Measurements from ENCODE around the gene CXCR3.
A peak's percentile ranks its signal among the peaks of the same experiment; 100 is the strongest.
"Not testable (repeated sequence)": the region's sequence is repeated elsewhere in the genome, so short reads cannot be mapped to it uniquely, and the experiment has no call there.

The CXCR3 gene

DNA sequence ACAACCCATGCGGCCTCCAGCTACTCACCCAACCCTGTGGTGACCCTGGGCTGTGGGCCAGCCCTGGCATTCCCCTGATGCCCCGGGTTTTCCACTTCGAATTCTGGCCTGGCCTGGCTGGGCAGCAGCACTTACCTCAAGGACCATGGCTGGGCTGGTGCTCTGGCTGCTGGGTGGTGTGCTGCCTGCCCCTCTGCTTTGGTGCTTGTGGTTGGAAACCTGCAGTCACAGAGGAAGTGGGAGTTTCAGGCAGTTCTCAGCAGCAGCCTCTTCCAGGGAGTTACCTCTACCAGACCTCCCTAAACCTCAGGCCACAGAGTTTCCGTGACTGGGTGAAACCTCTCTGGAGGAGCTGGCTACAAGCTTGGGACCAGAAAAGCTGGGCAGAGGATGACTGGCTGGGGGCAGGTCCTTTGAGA lies at the start of gene CXCR3:
TSS of gene CXCR3 (minus strand) at position 209 of the 419 bp plus-strand sequence. CDS start at position 147, 62 bp downstream.
- DNase-seq (ENCODE audit: low read depth, low spot score): no peak

DNA sequence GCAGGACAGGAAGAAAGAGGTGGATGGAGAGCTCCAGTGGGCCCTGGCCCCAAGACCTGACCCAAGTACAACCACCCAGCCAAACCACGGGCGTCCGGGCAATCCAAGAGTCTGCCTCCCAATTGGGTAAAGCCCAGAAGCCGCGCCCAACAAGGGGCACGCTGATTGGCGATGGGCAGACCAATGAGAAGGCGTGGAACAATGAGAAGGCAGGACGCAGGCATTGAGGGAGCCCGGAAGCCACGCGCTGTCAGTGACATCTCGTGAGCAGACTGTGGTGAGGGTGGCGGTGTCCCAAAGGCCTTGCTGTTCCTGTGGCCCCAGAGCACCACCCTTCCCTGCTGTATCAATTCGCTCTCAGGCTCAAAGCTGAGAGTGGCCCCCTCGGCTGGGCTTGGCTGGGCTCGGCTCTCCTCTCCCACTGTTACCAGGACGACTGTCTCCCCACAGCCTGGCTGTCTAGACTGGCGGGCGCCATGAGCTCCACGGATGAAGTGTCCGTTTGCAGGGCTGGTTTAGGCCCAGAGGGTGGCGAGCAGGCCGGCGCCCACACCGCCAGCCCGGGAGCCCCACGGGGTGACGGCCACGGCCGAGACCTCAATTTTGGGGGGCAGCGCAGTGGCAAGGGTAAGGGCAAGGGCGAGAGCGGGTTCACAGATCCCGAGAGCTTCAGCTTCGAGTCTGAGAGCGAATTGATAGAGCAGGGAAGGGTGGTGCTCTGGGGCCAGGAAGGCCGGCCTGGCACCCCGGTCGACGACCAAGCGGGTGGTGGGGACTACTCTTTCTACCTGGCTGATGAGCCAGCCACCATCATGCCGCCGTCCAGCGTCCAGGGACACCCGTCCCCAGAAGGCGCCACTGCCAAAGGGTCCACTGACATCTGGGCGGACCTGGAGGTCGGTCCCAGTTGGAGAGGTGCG lies 49.3 kb upstream of the CXCR3 start, which contains the start of gene LOC101059915:
TSS of gene LOC101059915 (plus strand) at position 219 of the 920 bp plus-strand sequence.
- no peak for DNase-seq (ENCODE audit: low read depth, low spot score)

- DNase-seq (ENCODE audit: low read depth, low spot score): no peak
Measured at GRCh38 chrX:71666240-71667223, 48.2 kb upstream of the CXCR3 start.

DNA sequence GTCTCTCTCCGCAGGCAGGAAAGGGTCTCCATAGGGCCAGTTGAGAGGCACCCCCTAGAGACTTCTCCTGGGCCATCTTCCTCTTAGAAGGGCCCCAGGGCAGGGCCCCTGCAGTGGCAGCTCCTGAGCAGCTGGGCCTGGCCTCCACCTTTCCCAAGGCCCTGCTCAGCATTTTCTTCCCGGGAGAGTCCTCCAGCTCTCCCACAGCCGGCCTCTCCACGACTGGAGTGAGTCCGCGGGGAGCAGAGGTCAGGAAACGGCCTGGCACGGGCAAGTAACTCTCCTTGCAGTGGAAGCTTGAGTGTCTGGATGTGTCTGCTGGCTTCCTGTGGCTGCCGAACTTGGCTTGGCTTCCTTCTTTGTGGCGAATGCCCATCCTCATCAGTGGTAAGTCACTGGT lies 47.4 kb upstream of the CXCR3 start:
- no peak for DNase-seq (ENCODE audit: low read depth, low spot score)

DNA sequence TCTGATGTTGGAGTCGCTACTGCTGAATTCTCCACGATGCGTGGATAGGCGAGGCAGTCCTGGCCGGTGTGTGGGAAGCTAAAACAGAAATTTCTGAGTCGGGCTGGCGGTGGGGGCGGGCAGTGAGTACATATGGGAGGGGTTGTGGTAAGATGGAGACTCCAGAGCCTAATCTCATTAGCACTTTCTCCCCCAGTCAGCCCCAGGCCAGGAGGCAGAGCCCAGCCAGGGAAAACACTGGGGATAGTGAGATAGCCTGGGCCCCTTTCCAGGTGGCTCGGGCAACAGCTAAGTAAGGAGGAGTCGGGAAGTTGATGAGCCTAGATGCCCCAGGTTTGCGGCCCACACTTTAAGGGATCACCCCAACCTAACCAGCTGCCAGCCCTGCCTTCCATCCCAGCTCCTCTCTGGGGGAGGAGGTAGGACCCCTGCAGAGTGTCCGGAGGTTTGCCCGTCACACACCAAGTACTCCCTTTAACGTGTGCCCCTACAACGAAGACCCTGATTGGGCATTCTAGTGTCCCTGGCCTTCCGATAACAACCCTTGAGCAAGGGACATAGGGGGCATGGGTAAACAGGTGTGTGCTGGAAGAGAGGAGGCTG lies 46.7 kb upstream of the CXCR3 start:
- DNase-seq (ENCODE audit: low read depth, low spot score): no peak

DNA sequence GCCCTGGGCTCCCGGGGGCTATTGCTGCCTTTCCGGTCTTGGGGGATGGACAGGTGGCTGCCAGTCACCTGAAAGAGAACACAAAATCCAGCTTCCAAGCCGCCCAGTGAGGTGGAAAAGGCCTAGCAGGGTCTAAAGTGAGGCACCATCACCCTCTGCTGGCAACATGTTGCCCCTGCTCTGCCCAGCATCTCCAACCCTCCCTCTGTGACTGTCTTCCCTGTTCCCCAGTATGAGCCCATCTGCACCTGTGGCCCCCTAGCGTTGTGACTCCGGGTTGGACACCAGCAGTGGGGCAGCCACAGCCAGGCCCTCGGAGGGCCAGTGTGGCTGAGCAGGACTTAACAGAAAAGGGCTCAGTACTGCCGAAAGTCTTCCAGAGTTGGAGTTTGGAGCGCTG lies 45.9 kb upstream of the CXCR3 start:
- DNase-seq (ENCODE audit: low read depth, low spot score): not testable (repeated sequence)

DNA sequence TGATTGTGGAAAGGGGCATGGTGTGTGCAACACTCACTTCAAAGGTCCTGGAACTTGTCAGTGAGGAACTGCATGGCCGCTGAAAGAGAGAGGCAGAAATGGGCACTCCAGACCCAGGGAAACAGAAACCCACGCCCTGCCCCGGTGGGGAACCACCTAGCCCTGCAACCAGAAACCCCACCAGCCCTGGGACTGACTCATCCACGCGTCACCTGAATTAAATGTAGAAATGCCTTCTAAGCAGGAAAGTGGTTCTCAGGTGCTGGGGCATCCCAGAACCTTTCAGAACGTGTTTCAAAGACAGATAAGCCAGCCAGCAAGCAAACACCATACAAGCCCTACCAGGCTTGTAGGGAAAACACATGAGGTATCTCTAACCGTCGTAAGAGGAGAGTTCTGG lies 44.9 kb upstream of the CXCR3 start:
- not testable (repeated sequence) for DNase-seq (ENCODE audit: low read depth, low spot score)

DNA sequence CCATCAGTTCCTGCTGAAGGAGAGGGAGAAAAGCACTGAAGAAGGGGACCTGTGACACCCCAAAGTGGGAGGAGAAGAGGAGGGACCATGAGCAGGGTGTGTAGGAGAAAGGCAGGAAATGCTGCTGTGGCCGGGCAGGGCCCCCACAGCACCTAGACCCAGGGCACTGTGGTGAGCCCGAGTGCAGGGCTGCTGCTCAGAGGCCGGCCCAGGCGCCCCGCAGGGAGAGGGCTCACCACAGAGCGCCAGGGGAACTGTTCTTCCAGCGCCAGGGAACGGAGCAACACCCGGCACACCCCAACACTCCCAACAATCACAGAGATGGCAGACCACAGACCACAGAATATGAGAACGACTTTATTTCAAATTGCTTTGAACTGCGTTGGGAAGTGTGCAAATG lies 44.3 kb upstream of the CXCR3 start:
- not testable (repeated sequence) for DNase-seq (ENCODE audit: low read depth, low spot score)

DNA sequence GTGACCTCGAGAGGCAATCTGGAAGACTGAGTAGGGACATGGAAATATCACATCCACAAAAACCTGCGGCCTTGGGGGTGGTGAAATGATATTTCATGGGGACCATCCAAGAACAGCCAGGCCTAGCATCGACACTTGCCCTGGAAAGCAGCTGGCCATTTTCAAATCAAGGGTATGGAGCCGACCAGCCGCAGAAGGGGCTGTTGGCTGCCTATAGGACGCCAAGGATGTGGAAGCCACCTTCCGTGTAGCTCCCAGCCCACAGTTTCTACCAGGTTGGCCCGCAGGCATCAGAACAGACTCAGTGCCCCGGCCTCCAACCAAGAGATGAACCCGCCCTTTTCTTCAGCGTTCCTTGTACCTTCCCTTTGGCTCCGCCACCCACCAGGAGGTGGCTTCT lies 43.6 kb upstream of the CXCR3 start:
- DNase-seq (ENCODE audit: low read depth, low spot score): no peak

DNA sequence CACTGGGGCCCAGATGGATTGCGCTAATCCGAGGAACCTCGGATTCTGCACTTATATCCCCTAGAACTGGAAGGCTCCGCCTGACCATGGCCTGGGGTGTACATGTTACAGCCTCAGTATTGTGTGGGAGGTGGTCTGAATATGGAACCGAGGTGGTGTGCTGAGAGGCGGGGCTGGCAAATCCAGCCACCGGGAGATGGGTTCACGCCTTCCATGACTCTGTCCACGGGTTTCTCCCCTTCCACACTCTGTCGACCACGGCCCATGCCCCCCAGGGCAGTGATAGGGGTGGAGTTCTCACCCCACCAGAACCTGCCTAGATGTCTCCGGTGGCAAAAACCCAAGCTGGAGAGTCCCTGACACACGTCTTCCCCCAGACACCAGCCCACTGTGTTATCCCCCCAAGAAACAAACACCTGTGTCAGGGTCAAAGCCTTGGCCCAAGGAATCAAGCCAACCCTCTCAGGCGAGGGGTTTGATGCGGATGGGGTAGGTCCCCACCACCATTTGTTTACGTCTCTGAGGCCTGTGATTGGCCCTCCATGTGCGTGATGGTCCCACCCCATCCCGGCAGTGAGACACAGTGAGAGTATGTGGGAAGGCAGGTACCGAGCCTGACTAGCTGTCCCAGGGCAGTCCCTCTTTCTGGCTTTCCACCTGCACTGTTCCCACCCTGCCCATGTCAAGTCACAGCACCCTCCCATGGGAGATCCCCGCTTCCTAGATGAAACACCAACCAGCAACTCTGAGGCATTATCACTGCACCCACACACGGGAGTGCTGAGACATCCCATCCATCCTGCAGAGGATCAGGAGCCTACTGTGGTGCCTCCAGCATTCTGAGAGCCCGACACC lies 42.5 kb upstream of the CXCR3 start:
- DNase-seq (ENCODE audit: low read depth, low spot score): no peak

DNA sequence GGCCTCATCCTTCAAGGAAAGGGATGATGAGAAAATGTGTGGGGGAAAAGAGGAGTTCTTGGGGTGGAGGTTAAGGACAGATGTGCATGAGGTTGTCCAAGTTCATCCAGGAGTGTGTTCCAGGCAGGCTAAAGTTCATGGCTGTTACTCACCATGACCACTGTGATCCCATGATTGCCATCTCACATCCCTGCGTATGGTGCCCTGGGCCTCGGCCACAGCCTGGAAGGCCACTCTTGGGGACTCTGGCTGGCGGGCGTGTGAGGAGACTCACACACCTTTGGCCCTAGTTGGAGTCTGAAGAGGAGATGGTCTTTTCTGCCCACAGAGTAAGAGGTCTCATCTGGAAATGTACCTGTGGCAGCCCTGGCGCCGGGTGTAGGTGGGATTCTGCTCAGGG lies 41.6 kb upstream of the CXCR3 start:
- DNase-seq (ENCODE audit: low read depth, low spot score): no peak

DNA sequence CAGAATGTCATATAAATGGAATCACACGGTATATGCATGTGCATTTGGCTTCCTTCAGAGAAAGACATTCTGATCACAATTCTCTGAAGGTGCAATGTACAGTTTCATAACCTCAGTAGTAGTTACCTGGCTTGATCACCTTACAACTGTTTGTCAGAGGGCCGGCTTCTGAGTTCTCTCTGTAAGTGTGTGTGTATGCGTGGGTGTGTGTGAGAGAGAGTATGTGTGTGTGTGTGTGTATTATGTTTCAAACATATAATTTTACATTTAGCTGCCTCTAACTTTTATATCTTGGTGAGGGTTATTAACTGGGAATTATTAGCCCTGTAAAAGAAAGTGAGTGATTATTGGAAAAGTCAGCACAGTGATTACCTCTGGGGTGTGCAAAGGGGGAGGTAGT lies 41.0 kb upstream of the CXCR3 start:
- DNase-seq (ENCODE audit: low read depth, low spot score): no peak

DNA sequence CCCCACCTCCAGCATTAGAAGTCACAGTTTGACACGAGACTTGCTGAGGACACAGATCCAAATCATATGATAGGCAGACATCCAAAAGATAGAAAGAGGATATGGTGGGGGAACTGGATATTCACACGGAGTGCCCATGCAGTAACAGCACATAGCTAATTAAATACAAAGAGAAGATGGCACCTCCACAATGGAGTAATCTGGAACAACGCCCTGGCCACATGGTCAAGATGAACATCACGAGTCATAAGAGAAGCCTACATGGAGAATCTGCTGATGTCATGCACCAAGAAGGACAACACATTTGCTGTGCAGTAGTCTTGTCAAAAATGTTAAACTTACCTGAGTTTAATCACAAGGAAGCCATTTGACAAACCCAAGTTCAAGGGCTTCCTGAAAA lies 39.0 kb upstream of the CXCR3 start:
- DNase-seq (ENCODE audit: low read depth, low spot score): no peak

DNA sequence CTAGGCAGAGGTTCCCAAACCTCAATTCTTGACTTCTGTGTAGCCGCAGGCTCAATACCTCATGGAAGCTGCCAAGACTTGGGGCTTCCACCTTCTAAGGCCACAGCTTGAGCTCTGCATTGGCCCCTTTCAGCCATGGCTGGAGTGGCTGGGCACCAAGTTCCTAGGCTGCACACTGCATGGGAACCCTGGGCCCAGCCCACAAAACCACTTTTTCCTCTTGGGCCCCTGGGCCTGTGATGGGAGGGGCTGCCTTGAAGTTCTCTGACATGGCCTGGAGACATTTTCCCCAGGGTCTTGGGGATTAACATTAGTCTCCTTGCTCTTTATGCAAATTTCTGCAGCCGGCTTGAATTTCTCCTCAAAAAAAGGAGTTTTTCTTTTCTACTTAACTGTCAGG lies 35.0 kb upstream of the CXCR3 start:
- no peak for DNase-seq (ENCODE audit: low read depth, low spot score)

DNA sequence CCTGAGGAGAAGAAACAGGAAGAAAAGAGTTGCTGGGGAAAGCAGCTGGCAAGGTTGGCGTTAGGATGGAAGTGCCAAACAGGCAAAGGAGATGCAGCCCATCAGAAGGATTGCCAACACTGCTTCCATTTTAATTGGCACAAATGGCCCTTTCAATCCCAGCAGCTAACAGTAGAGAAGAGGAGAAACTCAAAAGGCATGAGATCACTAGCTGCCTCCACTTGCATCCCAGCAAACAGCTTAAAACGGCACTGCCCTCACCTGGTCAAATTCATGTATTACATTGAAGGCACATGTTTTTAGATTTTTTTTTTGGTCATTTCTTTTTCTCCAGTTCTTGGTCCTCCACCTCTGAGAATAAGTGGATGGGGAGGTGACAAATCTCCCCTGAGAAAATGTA lies 34.1 kb upstream of the CXCR3 start:
- peak; percentile 15 for DNase-seq (ENCODE audit: low read depth, low spot score)

DNA sequence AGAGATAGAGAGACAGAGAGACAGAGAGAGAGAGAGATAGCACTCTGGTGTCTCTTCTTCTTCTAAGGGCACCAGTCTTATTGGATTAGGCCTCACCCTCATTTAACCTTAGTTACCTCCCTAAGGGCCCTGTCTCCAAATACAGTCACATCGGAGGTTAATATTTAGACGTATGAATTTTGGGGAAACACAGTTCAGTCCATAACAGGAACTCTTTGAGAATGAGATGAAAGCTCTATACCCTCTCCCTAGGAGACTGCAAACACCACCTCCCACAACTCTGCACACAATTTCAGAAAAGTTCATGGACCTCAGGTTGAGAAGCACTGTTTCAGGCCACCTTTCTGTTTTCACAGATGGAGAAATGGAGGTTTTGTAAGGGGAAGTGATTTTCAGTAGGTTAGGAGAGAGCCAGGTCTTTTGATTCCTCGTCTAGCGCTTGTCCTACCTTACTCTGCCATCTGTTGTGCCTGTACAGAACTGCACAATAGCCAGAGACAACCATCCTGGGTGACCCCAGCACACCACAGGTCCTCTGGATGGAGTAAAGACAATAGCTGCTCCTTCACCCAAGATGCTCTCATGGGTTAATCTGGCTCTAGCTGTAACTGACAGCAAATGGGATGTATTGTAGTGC lies 32.1 kb upstream of the CXCR3 start:
- no peak for DNase-seq (ENCODE audit: low read depth, low spot score)

DNA sequence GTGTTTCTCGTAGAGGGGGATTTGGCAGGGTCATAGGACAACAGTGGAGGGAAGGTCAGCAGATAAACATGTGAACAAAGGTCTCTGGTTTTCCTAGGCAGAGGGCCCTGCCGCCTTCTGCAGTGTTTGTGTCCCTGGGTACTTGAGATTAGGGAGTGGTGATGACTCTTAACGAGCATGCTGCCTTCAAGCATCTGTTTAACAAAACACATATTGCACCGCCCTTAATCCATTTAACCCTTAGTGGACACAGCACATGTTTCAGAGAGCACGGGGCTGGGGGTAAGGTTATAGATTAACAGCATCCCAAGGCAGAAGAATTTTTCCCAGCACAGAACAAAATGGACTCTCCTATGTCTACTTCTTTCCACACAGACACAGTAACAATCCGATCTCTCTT lies 26.1 kb upstream of the CXCR3 start:
- DNase-seq (ENCODE audit: low read depth, low spot score): not testable (repeated sequence)

DNA sequence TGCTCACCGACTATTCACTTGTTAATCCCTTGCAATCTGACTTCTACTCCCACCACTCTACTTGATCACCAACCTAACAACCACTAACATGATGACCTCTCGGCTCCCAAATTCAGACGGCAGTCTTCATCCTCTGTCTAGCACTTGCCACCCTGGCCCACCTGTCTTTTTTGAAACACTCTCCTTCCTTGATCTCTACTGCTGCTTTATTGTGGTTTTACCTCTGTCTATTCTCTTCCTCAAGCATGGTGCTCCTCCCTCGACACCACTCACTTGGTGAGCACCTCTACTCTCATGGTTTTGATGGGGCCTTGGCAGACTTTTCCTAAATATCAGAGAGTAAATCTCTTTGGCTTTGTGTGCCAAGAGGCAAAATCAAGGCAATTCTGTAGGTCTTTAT lies 21.7 kb upstream of the CXCR3 start:
- DNase-seq (ENCODE audit: low read depth, low spot score): no peak

- no peak for DNase-seq (ENCODE audit: low read depth, low spot score)
Measured at GRCh38 chrX:71638409-71638808, 20.1 kb upstream of the CXCR3 start.

- DNase-seq (ENCODE audit: low read depth, low spot score): no peak
Measured at GRCh38 chrX:71637848-71638247, 19.5 kb upstream of the CXCR3 start.
